NCI-H128 (cell line): ENCODE measurements around the gene CAPN5.
"Not testable (repeated sequence)": the region's sequence is repeated elsewhere in the genome, so short reads cannot be mapped to it uniquely, and the experiment has no call there.

Experiments used
- DNase-seq: peaks from one replicate; lab custom pipeline; 2025; ENCODE audit not compliant: unreplicated experiment; lab: John Stamatoyannopoulos, UW

The CAPN5 gene

DNA sequence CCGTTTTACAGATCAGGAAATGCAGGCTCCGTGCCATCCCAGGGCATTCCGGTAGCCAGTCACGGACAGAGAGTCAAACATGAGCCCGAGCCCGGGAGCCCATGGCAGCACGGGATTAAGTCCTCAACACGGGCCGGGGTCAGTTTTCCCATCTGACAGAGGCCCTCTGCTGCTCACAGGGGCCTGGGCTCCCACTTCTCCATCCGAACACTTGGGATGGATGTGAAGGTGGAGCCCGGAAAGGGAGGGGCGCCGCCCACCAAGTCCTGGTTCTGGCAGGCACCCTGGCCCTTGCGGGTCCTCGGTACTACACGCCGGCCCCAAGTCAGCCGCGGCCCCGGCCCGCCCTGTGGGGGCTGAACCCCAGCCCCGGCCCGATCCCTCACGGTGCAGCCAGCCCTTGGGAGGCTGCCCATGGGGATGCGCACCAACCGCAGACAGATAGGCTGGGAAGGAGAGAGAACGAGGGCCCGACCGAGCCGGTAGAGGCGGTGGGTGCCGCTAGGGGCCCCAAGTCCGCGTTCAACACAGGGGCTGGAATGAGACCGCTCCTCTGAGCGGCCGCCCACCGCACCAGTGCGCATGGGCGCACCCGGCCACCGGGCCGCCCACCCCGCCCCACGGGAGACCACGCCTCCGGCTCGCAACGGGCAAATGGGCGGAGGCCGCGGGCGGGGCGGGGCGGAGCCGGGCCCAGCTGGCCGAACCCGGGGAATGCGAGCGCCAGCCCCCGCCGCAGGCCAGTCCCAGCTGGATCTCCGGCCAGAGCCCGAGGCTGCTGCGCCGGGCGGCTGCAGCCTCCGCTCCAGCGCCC, at the start of gene CAPN5:
TSS of gene CAPN5 (plus strand) at position 743 of the 814 bp plus-strand sequence. CDS start 17,916 bp downstream, outside the sequence.
- DNase-seq = peak; percentile 64

DNA sequence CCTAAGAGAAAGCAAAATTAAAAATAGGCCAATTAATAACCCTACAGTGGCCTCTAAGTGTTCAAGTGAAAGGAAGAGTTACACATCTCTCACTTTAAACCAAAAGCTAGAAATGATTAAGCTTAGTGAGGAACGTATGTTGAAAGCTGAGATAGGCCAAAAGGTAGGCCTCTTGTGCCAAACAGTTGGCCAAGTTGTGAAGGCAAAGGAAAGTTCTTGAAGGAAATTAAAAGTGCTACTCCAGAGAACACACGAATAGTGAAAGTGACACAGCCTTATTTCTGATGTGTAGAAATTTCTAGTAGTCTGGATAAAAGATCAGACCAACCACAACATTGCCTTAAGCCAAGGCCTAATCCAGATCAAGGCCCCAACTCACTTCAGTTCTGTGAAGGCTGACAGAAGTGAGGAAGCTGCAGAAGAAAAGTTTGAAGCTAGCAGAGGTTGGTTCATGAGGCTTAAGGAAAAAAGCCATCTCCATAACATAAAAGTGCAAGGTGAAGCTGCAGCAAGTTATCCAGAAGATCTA, 48.3 kb upstream of the CAPN5 start:
- DNase-seq = not testable (repeated sequence)

DNA sequence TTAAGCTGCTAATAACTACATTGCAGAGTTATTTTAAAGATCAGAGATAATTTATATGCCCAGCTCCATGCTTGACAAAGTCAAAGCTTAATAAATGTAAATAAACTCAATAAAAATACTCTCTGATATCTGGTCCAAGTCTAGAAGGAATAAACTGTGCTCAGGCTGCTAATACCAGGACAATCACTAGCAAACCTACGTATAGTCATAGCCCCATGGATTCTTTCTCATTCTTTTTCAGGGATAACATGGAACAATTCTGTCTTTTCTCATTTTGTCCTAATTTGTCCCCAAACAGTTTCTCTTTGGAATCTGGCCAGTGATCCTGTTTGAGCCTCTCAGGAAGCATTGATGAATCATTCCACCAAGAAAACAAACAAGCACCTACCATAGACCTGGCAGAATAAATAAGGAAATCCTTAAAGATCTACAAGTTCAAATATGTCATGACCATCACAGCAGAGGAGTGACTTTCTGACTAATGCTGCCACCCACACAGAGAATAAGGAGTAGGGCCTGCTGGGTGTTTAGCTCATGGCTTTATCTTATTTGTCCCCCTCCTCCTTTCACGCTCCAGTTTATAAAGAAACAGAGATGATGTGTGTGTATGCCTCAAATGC, 46.7 kb upstream of the CAPN5 start:
- no peak for DNase-seq

DNA sequence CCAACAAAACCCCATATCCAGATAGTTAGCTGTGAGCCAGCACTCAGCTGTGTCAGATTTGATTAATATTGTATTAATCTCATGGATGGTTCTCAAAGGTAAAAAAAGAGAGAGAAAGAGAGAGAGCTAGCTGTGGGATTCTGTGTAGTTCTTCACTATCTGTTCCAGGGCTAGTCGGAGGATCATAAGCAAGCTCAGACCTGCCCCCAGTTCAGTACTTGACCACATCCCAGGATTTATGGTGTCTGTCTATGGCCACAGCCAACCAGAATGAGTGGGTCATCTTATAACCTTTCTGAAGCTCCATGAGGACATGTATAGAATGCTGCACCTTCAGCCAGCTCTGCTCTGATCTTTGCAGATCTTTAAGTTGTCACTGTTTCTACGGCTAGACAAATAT, 46.0 kb upstream of the CAPN5 start:
- no peak for DNase-seq

DNA sequence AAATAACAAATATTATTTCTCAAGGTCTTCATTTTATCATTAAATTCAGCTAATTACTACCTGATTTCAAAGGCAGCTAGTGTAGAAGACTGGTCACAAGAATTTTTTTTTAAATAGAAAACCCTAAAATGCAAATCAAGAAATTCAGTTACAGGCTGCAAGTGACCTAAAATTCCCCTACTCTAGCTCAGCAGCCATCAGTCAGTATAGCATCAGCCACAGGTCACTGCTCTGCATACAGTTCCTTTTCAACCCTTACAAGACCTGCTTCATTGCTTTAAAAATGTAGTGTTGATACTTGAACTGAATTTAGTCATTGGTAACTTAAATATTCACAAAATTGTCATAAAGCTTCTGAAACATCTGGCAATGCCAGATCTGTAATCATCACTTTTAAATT, 42.0 kb upstream of the CAPN5 start:
- DNase-seq = no peak

DNA sequence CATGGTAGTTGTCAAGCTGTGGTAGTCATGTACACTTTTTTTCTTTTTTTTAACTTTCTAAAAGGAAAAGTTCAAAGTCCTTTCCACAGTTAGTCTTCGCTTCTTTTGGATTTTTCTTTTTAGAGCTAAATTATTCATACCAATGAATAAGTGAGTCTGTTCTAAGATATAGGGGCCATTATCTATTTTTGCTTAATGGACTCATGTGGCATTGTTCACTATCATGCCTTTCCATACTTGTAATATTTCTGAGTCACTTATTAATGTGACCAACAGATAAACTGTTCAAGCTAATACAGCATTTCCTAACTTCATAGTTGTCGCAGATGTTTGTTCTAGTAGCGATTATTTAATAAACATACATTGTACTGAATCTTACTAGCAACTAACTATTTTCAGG, 40.5 kb upstream of the CAPN5 start:
- no peak for DNase-seq

DNA sequence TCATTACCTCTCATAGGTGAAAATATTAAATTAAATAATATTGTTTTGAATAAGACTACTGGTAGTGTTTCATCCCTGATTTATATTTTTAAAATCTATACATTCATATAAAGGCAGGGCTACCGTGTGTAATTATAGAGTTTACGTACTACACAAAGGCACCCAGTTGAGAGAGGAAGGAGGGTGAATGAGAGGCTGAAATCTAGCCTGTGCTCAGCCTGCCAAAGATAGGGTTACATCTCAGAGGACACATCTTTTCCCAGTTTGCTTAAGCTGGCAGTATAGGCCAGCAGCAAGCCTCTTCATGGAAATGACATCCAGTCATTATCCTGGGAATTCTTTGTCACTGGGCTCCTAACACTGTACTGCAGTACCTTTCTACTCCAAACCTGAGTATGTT, 40.0 kb upstream of the CAPN5 start:
- no peak for DNase-seq

DNA sequence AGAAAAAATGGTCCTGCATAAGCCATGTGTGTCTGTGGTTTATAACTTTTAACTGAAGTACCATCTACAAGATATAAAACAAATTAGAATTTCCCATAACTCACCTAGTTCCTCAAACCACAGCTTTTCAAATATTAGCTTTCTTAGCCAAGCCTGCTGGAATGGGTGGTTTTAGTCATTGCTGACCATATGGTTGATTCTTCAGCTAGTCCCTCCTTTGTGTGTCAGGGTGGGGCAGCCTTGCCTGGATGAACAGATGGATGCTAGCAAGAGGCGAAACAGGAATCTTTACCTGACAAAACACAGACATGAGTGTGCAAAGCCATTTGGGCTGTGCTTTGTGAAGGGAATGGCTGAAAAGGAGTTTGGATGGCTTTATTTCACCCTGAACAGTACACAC, 39.5 kb upstream of the CAPN5 start:
- DNase-seq = no peak

DNA sequence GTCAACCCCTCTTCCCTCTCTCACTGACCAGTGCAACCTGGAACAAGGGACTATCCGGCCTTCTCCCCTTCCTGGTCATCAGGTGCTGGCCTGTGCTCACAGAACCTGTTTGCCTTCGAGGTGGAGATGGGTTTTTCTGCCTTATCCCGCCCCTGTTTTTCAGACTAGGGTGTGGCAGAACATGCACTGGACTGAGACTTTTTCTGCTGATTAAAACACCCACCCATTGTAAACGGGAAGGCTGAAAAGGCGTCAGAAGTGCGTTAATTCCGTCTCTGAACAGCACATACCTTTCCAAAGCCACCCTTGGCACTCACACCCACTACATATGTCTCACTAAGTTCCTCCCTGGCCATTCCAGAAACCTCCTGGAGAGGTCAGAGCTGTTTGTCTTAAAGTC, 36.9 kb upstream of the CAPN5 start:
- DNase-seq = no peak

DNA sequence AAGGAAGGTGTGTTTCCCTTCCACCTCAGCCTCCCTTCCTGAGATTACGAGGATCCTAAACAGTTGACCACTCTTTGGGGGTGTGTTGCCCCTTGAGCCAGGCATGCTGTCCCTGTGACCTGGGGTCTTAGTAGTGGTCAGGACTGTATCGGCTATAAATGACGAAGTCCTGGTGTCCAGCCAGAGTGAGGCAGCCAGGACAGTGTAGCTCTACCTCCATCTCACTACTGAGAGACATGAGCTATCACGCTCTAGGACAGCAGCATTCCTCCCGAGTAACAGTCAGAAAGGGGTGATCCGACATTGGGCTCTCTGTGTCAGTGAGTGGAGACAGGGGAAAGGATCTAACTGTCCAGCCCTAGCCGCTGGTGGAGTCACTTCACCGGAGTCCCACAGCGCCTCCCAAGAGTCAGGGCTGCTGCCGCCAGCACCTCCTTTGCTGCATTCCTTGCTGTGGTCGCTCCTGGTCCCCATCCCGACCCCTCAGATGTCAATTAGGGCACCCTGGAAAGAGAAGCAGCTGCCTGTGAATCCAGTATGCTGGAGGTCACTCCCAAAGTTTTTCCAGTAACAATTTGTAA, 35.8 kb upstream of the CAPN5 start:
- DNase-seq = no peak

DNA sequence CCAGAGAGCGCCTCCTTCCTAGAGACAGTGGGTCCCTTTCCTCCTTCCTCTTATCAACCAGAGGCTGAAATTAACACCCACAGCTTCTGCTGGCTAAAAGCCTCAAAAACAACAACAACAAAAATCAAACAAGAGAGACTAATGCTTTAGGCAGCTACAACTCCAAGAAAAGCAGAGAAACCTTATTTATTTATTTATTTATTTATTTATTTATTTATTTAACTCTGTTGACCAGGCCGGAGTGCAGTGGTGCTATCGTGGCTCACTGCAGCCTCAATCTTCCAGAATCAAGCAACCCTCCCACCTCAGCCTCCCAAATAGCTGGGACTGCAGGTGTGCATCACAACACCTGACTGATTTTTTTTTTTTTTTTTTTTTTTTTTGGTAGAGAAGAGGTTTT, 35.2 kb upstream of the CAPN5 start:
- no peak for DNase-seq

DNA sequence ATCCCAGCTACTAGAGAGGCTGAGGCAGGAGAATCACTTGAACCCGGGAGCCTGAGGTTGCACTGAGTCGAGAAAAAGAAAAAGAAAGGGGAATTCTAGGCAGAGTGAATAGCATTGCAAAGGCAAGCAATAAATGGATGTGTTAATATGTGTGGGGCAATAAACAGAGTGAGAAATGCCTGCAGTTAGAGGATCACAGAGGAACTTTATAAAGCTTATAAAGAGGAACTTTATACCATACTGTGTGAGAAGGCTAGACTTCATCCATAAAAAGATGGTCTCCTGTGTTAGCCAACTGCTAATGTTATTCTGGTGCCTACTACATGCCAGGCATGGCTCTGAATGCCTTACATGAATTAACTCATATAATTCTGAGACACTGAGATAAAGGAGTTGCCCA, 31.7 kb upstream of the CAPN5 start:
- no peak for DNase-seq

DNA sequence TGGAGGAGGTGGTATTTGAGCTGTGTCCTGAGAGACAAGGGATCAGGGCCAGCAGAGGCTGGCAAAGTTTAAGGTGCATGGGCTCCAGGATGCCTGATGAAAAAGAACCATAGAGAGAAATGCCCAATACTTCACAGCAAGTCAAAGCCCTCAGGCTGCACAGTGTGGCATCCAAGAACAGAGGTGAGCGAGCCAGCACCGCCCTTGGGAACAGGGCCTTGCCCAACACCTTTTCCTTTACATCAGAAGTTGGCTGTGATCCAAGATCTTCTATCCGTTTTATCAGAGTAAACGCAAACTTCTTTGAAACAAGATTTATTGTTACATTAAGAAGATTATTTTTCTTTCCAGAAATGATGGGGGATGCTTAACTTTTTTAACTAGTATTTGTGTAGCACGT, 31.2 kb upstream of the CAPN5 start:
- no peak for DNase-seq

DNA sequence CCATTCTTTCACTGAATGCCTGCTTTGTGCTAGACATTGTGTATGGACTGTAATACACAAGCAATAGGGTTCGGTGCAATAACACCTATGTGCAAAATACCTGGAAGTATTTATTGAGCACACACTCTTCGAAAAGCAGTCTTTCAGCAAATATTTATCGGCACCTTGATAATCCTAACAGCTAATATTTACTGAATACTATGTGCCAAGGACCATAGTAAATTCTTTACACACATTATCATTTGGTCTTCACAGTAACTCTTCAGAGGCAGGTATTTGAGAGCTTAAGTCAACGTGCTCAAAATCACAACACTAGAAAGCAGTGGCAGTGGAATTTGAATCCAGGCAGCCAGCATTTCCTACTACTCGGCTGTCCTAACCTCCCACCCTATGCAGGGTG, 30.4 kb upstream of the CAPN5 start:
- no peak for DNase-seq

DNA sequence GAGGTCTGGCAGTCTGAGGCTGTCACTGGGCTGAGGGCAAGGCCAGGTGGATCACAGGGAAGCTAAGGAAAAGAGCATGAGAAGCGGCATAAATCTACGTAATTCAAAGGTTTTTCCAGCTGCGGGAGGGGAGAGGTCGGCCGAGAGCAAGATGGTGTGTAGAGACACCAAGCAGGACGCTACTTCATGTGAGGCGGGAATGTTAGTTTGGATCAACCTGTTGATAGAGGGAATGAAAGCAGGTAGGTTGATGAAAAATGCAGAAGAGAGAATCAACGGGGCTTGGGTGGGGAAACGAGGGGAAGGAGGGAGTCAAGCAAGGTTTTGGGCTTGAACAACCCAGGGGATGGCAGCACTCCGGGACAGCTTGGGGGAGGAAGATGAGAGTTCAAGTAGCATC, 29.7 kb upstream of the CAPN5 start:
- no peak for DNase-seq

DNA sequence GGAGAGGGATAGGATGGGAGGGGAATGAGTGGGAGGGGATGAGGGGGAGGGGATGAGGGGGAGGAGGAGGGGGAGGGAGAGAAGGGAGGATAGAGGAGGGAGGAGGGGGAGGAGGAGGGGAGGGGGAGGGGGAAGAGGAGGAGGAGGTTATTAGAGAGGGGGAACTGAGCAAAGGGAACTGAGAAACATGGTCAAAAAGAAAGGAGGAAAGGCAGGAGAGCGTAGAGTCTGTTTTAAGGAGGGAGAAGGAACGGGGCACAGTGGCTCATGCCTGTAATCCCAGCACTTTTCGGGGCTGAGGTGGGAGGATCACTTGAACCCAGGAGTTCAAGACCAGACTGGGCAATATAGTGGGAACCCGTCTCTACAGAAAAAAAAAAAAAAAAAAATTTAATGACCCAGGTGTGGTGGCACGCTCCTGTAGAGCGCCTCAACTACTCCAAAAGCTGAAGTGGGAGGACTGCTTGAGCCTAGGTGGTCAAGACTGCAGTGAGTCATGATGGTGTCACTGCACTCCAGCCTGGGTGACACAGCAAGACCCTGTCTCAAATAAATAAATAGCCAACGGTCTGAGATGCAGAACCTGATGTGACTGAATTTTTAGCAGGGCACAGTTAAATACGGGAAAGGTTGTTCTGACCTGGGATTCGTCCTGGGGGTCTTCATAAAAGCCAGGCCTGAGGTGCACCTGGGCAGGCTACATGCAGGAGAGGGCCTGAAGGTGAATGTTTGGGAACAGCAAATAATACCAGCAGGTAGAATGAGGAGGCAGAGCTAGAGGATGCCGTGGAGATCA, 28.5 kb upstream of the CAPN5 start:
- no peak for DNase-seq

DNA sequence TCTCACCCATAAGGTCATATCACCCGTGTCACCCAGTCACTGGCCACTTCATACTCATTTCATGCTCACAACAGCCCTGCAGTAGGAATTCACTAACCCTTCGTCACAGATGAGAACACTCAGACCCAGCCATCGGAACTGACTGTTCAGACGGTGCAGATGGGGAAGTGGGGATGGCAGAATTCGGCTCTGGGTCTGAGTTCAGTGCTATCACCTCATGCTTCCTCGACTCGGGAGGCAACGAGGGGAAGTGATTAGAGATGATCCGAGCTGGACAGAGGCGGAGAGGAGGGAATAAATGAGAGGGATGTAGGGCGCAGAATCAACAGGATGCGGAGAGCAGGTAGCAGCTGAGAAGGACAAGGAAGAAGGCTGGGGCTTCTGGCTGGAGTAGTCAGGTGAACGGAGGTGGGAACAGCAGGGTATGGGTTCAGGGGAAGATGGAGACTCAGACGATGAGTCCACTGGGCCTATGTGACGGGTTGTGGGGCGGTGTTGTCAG, 27.9 kb upstream of the CAPN5 start:
- DNase-seq = no peak

DNA sequence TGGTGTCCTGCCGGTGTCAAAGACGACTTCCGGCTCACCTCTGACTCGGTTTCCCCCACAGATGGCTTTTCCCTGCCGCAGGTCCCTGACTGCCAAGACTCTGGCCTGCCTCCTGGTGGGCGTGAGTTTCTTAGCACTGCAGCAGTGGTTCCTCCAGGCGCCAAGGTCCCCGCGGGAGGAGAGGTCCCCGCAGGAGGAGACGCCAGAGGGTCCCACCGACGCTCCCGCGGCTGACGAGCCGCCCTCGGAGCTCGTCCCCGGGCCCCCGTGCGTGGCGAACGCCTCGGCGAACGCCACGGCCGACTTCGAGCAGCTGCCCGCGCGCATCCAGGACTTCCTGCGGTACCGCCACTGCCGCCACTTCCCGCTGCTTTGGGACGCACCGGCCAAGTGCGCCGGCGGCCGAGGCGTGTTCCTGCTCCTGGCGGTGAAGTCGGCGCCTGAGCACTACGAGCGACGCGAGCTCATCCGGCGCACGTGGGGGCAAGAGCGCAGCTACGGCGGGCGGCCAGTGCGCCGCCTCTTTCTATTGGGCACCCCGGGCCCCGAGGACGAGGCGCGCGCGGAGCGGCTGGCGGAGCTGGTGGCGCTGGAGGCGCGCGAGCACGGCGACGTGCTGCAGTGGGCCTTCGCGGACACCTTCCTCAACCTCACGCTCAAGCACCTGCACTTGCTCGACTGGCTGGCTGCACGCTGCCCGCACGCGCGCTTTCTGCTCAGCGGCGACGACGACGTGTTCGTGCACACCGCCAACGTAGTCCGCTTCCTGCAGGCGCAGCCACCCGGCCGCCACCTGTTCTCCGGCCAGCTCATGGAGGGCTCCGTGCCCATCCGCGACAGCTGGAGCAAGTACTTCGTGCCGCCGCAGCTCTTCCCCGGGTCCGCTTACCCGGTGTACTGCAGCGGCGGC, 27.0 kb upstream of the CAPN5 start:
- DNase-seq = no peak

DNA sequence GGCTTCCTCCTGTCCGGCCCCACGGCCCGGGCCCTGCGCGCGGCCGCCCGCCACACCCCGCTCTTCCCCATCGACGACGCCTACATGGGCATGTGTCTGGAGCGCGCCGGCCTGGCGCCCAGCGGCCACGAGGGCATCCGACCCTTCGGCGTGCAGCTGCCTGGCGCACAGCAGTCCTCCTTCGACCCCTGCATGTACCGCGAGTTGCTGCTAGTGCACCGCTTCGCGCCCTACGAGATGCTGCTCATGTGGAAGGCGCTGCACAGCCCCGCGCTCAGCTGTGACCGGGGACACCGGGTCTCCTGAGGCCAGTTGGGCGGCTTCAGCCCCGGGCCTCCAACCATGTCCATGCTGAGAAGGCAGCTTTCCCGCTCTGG, 26.4 kb upstream of the CAPN5 start:
- DNase-seq = no peak

DNA sequence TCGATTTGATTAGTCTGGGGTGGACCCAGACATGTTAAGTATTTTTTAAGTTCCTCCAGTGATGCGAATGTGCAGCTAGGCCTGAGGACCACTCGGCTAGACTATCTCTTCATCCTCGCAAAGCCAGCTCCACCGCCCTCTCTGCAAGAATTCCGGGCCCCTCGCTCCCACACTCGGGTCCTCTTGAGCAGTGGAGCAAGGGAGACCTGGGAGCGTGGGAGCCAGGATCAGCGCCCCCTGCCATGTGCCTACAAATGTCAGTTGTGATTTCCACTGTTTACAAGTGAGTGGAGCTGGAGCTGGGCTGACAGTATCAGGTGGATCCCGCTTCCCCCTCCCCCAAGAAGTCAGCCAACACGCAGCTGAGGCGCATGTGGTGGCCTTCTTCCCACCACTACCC, 25.9 kb upstream of the CAPN5 start:
- no peak for DNase-seq
